GM13977 (cell line): Measurements from ENCODE around the gene ALDOA.
A peak's percentile ranks its signal among the peaks of the same experiment; 100 is the strongest.

Source experiments
- DNase-seq: peaks from one replicate; pipeline ENCODE4 v3.0.0; 2012; ENCODE audit warnings: low spot score
- in situ Hi-C: fragments of 300-500 bp; cut with MboI; formaldehyde crosslinking; loops from one replicate; pipeline ENCODE4 v1.12.0; 2022; ENCODE audit warnings: low sequenced_read_pairs, low pct_unique_long_range_greater_than_20kb, mixed read lengths, inconsistent platforms; ENCODE audit not compliant: unreplicated experiment
- TF ChIP-seq, protein P1 (sequence below): IDR thresholded peaks from 2 replicates; pipeline ENCODE4 v1.5.1; 2012; ENCODE audit warnings: mild to moderate bottlenecking, control low read depth; ENCODE audit not compliant: insufficient read depth; ENCODE audit errors: extremely low read depth, missing control alignments

The ALDOA gene

DNA sequence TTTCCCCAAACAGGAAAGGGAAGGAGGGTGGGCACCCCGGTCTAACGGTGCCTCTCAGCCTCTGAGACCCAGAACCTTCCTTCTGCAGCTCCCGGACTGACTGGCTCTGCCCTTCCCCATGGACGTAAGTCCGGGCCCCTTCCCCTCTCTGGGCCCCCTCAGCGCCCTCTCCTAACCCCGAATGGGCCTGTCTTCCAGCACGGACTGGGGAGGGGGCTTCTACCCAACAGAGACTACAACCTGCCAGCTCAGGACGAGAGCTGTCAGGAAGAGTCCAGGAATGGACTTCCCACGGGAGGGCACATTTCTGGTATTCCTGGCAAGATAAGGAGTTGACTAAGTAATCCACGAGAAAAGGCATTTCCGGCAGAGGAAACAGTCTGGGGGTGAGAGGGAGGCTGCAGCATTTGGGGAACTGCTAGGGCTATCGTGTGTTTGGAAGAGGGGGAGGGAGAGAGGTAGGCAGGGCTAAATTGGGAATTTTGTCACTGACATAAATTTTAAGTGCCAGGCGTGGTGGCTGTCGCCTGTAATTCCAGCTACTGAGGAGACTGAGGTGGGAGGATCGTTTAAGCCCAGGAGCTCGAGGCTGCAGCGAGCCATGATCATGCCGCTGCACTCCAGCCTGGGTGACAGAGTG lies 12.1 kb upstream of the ALDOA start:
- in situ Hi-C loops = no loop called here
- no peak for DNase-seq
- TF ChIP-seq, protein P1, sequence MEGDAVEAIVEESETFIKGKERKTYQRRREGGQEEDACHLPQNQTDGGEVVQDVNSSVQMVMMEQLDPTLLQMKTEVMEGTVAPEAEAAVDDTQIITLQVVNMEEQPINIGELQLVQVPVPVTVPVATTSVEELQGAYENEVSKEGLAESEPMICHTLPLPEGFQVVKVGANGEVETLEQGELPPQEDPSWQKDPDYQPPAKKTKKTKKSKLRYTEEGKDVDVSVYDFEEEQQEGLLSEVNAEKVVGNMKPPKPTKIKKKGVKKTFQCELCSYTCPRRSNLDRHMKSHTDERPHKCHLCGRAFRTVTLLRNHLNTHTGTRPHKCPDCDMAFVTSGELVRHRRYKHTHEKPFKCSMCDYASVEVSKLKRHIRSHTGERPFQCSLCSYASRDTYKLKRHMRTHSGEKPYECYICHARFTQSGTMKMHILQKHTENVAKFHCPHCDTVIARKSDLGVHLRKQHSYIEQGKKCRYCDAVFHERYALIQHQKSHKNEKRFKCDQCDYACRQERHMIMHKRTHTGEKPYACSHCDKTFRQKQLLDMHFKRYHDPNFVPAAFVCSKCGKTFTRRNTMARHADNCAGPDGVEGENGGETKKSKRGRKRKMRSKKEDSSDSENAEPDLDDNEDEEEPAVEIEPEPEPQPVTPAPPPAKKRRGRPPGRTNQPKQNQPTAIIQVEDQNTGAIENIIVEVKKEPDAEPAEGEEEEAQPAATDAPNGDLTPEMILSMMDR = no peak

GRCh38 chr16:30054451-30054850 lies 11.1 kb upstream of the ALDOA start:
- no peak for DNase-seq
- in situ Hi-C loops = no loop called here
- TF ChIP-seq, protein P1 = no peak

- DNase-seq = peak; percentile 66
- in situ Hi-C loops = no loop called here
- TF ChIP-seq, protein P1 = peak; percentile 79
Observed at GRCh38 chr16:30054959-30055553, 10.5 kb upstream of the ALDOA start.

- DNase-seq = no peak
- in situ Hi-C loops = no loop called here
- TF ChIP-seq, protein P1 = no peak
Observed at GRCh38 chr16:30060346-30060745, 5.2 kb upstream of the ALDOA start.

- no peak for DNase-seq
- TF ChIP-seq, protein P1 = no peak
- in situ Hi-C loops = no loop called here
Observed at GRCh38 chr16:30060836-30061554, 4.6 kb upstream of the ALDOA start.

- TF ChIP-seq, protein P1 = no peak
- DNase-seq = no peak
- in situ Hi-C loops = no loop called here
Observed at GRCh38 chr16:30063278-30063892, 2.2 kb upstream of the ALDOA start.
